GM19025 (cell line): Measurements from ENCODE around the gene MAP3K8.
"Not testable (repeated sequence)": the region's sequence is repeated elsewhere in the genome, so short reads cannot be mapped to it uniquely, and the experiment has no call there.

Experiments used
- ATAC-seq: cut with Tn5 transposase; IDR thresholded peaks from one replicate; pipeline ENCODE4 v1.9.1; 2021; ENCODE audit warnings: mild to moderate bottlenecking, low read depth, moderate library complexity; ENCODE audit not compliant: unreplicated experiment

Gene MAP3K8

GRCh38 chr10:30422151-30422695, 11.8 kb upstream of the MAP3K8 start:
- ATAC-seq, result no peak

DNA sequence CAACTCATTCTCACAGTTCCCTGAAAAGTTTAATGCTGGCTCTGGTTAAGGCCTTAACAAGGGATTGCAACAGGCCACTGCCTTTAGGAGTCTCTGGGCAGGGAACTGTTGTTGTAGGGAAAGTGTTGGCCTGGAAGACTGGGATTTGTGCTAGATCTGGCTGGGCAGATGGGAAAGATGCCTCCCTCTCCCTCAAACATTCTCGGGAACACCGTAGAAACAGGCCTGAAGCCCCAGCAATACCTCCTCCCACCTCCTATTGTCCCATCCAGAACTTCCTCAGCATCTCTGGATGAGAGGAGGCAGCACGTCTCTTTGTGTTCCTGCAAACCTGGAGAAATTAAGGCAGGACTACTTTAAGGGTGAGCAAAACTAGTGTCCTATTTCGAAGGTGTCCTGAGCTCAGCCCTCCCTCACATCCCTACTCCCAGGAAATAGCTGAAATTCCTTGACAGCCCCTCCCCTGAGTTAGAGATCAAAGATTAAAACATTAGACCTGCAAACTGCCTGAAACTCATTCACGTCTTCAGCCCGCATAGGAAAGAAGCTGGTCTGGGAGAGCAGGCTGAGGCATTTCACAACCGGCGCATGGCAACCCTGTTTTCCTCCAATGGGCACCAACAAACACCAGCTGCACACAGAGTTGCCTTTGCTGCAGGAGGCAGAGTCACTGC, 10.9 kb upstream of the MAP3K8 start:
- no peak for ATAC-seq

- ATAC-seq, result not testable (repeated sequence)
These were observed 10.2 kb upstream of the MAP3K8 start for GRCh38 chr10:30423655-30424275.

DNA sequence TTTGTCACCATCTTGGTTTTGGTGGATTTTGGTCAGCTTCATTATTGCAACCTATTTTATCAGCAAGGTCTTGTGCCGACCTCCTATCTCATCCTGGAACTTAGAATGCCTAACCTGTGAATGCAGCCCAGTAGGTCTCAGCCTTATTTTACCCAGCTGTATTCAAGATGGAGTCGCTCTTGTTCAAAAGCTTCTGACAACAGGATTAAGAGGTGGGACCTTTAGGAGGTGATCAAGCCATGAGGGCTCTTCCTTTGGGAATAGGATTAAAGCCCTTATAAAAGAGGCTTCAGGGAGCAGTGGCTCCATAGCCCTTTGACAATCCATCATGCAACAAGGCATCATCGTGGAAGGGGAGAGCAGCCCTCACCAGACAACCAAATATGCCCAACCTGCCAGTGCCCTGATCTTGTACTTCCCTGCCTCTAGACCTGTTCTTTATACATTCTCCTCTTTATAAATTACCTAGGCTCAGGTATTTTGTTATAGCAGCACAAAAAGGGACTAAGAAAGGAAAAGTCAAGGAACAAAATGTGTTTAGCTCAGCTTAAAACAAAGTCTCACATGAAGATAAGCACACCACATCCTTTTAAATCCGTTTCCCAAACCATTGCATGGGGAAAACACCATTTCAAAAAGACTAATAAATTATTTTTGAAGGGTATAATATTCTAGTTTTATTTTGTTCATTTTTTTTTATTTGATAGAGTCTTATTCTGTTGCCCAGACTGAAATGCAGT, 8.5 kb upstream of the MAP3K8 start:
- ATAC-seq, result no peak

- no peak for ATAC-seq
These were observed 3.3 kb upstream of the MAP3K8 start for GRCh38 chr10:30430544-30431298.

DNA sequence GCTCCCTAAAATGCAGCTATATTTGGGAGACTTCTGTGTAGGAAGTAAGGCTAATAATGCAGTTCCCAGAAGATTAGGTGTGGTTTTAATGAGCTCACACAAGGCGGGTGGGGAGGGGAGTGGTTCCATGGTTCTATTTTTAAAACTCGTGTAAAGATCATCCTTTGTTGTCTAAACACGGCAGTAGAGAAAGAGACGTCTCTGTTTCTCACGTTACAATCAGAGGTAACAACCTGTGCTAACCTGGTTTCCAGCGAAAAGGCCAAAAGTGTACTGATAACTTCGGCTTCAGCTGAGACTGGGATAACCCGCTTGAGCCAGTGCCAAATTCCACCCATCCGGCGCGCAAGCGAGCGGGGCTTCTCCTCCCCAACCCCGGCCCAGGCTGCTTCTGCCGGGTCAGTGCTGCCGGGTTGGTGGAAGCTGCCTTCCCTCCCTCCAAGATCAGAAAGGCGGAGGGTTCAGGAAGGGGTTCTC, 2.5 kb upstream of the MAP3K8 start:
- ATAC-seq, result no peak

DNA sequence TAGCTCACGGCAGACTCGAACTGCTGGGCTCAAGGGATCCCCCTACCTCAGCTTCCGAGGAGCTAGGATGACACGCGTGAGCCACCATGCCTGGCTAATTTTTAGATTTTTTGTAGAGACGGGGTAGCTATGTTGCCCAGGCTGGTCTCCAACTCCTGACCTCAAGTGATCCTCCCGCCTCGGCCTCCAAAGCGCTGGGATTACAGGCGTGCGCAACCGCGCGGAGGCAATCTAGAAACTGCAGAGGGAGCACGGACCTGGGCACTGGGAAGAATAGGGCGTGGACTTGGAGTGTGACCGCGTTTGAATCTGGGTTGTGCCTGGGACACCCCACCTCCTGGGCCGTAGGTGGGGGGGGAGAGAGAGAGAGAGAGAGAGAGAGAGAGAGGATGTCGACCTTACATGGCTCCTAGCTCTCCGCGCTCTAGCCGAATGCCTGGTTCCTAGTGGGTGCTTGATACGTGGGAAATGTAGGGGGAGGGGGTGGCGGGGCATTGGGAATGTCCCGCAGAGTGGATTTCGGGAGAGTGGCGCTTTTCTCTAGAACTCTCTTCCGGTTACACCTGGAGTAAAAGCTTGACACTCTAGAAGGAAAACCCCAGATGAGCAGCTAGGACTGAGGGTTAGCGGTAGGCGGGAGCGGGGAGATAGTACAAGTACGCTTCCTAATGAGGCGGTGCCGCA, 1.2 kb upstream of the MAP3K8 start:
- peak; percentile 1 for ATAC-seq

GRCh38 chr10:30433306-30433729, 666 bp upstream of the MAP3K8 start:
- peak; percentile 23 for ATAC-seq

GRCh38 chr10:30434273-30435072, 489 bp downstream of the MAP3K8 start:
- peak; percentile 41 for ATAC-seq

DNA sequence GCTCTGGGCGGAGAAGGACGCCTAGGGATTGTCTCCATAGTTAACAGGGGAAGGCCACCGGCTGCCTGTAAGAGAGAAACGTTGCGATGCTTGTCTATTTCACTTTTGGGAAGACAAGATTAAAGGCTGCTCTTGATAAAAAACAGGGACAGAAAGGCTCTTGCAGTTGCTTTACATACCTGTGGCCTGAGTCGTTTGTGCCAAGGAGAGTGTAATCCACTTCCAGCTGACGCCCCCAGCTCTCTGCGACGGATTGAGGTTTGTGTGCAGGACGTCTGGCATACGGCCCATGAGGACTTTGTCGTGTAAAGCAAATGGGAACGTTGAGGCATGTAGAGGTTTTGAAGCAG, 1.1 kb downstream of the MAP3K8 start:
- ATAC-seq, result no peak

- not testable (repeated sequence) for ATAC-seq
These were observed 1.6 kb downstream of the MAP3K8 start for GRCh38 chr10:30435499-30436167.

GRCh38 chr10:30436191-30436611, 2.2 kb downstream of the MAP3K8 start:
- no peak for ATAC-seq

- no peak for ATAC-seq
These were observed 2.7 kb downstream of the MAP3K8 start for GRCh38 chr10:30436671-30437030.

DNA sequence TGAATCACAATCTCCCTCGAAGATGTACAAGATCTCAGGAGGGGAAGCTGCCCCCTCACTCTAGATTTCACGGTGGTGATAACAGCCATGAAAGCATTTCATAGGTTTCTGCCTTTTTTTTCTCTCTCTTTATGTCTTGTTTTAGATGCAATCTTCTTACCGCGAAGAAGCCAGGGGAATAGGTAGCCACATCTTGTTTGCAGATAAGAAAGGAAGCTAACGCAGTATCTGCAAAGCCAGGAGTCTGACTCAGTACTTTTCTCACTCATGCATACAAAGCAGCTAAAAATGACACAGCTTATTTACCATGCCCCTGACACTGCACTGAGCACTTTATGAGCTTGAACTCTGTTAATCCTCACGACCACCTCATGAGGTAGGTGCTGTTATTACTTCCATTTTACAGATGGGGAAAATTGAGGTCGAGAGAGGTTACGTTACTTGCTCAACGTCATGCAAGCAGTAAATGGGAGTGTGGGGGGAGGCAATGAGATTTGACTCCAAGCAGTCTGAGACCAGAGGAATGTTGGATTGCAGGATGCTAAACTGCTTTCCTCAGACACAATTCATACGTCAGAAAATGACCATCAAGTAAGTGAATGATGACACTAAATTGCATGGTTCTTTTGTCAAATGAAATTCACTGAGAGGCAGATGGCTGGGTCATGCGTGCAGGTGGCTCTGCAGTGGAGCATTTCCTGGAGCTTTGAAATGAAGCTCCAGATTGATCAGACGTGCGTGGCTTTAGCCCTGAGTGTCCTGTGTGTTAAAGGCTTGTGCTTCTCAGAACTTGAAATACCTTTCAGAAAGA, 3.3 kb downstream of the MAP3K8 start:
- ATAC-seq, result no peak

GRCh38 chr10:30438021-30438850, 4.3 kb downstream of the MAP3K8 start:
- ATAC-seq, result no peak

DNA sequence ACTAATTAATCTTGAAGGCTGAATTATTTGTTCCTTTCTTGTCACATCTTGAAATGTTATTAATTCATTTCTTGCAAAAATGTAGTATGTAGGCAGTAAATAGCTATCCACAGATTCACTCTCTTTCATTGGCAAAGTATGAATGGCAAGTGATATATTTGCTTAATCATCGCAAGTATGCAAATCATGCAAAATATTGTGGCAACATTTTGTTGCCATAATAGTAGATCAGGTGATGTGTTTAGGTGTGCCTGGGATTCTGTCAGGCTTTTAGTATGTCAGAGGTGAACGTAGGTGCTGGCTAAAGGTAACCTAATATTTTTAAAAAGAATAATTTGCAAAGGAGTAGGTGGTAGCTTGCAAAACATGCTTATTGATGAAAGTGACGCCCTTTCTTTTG, 5.9 kb downstream of the MAP3K8 start:
- no peak for ATAC-seq

- ATAC-seq, result no peak
These were observed 8.1 kb downstream of the MAP3K8 start for GRCh38 chr10:30442019-30442606.
